ENCODE measurements around the gene GADL1. TPM values are rescaled to one million over a fixed set of nuclear protein-coding genes. Genes with fewer than 3 reads are reported as not detected.

GADL1 gene
- polyA plus RNA-seq, 2 of the 4 experiments (the other 2 are of a cell fraction) = not detected

DNA sequence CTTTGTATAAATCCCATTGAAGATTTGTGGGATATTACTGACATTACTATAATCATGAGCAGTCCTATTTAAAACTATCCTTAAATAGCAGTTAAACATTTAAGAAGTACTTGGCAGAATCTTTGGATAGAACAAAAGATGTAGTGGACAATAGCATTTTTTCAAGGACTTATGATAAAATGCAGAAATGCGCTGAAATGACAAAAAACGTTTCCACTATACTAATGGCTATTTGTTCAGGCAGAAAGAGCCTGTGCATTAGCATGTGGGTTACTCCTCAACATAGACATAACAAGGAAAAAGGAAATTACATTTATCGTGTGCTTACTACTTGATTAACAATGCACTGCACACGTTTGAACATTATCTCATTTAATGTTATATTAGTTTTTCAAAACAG lies 80.7 kb downstream of the GADL1 start:
- ATAC-seq = no peak
- TF ChIP-seq, protein P1, sequence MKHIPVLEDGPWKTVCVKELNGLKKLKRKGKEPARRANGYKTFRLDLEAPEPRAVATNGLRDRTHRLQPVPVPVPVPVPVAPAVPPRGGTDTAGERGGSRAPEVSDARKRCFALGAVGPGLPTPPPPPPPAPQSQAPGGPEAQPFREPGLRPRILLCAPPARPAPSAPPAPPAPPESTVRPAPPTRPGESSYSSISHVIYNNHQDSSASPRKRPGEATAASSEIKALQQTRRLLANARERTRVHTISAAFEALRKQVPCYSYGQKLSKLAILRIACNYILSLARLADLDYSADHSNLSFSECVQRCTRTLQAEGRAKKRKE (CRISPR knock-in tag; IDR thresholded peaks at IDR 0.05; ENCODE audit: low read depth) = no peak
- peak; percentile 76 for TF ChIP-seq MAFK (IDR thresholded peaks at IDR 0.05; ENCODE audit: partially characterized antibody)
- Histone ChIP-seq H3K27ac (no peak overlapping the region), H3K4me1 (no peaks in the 10 kb centered on the region), H3K4me2 (no peak overlapping the region), H3K4me3 (no peak overlapping the region), H3K9me3 (no peaks in the 10 kb centered on the region)
- DNase-seq (ENCODE audit: low read depth in 1 of 2, low spot score in 1 of 2) = no peak
- CTCF ChIA-PET = no interaction called here
- WGBS (ENCODE audit: missing lambda C conversion rate) = 51% methylated on average over 4 of the region's 4 CpGs
- FAIRE-seq = no peak
- POLR2A ChIA-PET = no interaction called here

- Histone ChIP-seq H3K4me1 (no peaks in the 10 kb centered on the region), H3K27ac (no peak overlapping the region), H3K4me3 (no peak overlapping the region), H3K9me3 (no peaks in the 10 kb centered on the region), H3K4me2 (no peak overlapping the region)
- ATAC-seq (no peak), DNase-seq (ENCODE audit: low read depth in 1 of 2, low spot score in 1 of 2) (no peak), FAIRE-seq (no peak)
- ChIA-PET CTCF (no interaction called here), POLR2A (no interaction called here)
- TF ChIP-seq RNF2 (IDR thresholded peaks at IDR 0.05; ENCODE audit: borderline replicate concordance, low read depth) (no peak), ESRRA (IDR thresholded peaks at IDR 0.05; ENCODE audit: borderline replicate concordance, low read length) (no peak), MAZ (IDR thresholded peaks at IDR 0.05; ENCODE audit: borderline replicate concordance, low read depth, low read length) (no peak), CEBPB (IDR thresholded peaks at IDR 0.05) (no peak), FOSL2 (IDR thresholded peaks at IDR 0.05) (no peak), FOSL2 (CRISPR knock-in tag; IDR thresholded peaks at IDR 0.05) (no peak), POLR2AphosphoS2 (conservative IDR thresholded peaks at IDR 0.05; ENCODE audit: low read length) (no peak), JUN (IDR thresholded peaks at IDR 0.05) (no peak), MYC (IDR thresholded peaks at IDR 0.05; ENCODE audit: borderline replicate concordance, low read length) (no peak)
- WGBS (ENCODE audit: missing lambda C conversion rate) = 38% methylated on average over 4 of the region's 4 CpGs
Measured at GRCh38 chr3:30811151-30811795, 83.2 kb downstream of the GADL1 start.

GRCh38 chr3:30810625-30811024 lies 83.8 kb downstream of the GADL1 start:
- DNase-seq (ENCODE audit: low read depth in 1 of 2, low spot score in 1 of 2) (no peak), ATAC-seq (no peak), FAIRE-seq (no peak)
- POLR2A ChIA-PET = no interaction called here
- WGBS (ENCODE audit: missing lambda C conversion rate) = 82% methylated on average over 6 of the region's 6 CpGs
- Histone ChIP-seq H3K4me3 (no peak overlapping the region), H3K9me3 (no peaks in the 10 kb centered on the region), H3K27ac (no peak overlapping the region), H3K4me2 (no peak overlapping the region), H3K4me1 (no peaks in the 10 kb centered on the region)
- TF ChIP-seq EHMT2 (IDR thresholded peaks at IDR 0.05; ENCODE audit: low read depth) (no peak), KDM1A (IDR thresholded peaks at IDR 0.05; ENCODE audit: low read depth) (no peak), HES2 (IDR thresholded peaks at IDR 0.05) (no peak), MAZ (IDR thresholded peaks at IDR 0.05; ENCODE audit: borderline replicate concordance, low read depth, low read length) (no peak), FOSL2 (IDR thresholded peaks at IDR 0.05) (no peak), FOSL2 (CRISPR knock-in tag; IDR thresholded peaks at IDR 0.05) (no peak), ZC3H11A (IDR thresholded peaks at IDR 0.05) (no peak), SREBF2 (IDR thresholded peaks at IDR 0.05) (no peak), MAX (IDR thresholded peaks at IDR 0.05) (no peak), RARB (CRISPR knock-in tag; IDR thresholded peaks at IDR 0.05) (no peak), JUN (IDR thresholded peaks at IDR 0.05) (no peak), TP53 (CRISPR knock-in tag; IDR thresholded peaks at IDR 0.05) (no peak), NFE2L2 (conservative IDR thresholded peaks at IDR 0.05; ENCODE audit: low read length) (no peak), CBX2 (IDR thresholded peaks at IDR 0.05; ENCODE audit: borderline replicate concordance, low read depth) (no peak), TFCP2L1 (CRISPR knock-in tag; IDR thresholded peaks at IDR 0.05) (no peak), KDM5A (IDR thresholded peaks at IDR 0.05) (no peak), PHF8 (IDR thresholded peaks at IDR 0.05; ENCODE audit: borderline replicate concordance, low read depth) (no peak), CTCF (IDR thresholded peaks at IDR 0.05) (no peak)
- TF ChIP-seq, protein P1 (CRISPR knock-in tag; IDR thresholded peaks at IDR 0.05; ENCODE audit: low read depth) = no peak
- TF ChIP-seq, protein P2, sequence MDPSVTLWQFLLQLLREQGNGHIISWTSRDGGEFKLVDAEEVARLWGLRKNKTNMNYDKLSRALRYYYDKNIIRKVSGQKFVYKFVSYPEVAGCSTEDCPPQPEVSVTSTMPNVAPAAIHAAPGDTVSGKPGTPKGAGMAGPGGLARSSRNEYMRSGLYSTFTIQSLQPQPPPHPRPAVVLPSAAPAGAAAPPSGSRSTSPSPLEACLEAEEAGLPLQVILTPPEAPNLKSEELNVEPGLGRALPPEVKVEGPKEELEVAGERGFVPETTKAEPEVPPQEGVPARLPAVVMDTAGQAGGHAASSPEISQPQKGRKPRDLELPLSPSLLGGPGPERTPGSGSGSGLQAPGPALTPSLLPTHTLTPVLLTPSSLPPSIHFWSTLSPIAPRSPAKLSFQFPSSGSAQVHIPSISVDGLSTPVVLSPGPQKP (IDR thresholded peaks at IDR 0.05; ENCODE audit: low read depth, low read length) = no peak
- CTCF ChIA-PET = no interaction called here

Measured in A549 (cell line).